ENCODE data around the gene SLC24A2.
"Not testable (repeated sequence)": the region's sequence is repeated elsewhere in the genome, so short reads cannot be mapped to it uniquely, and the experiment has no call there.

Gene SLC24A2

GRCh38 chr9:19788614-19789271, at the start of gene SLC24A2:
SLC24A2 (minus strand) TSS chr9:19789037.
- no peak for DNase-seq (ENCODE audit: extremely low read depth in 1 of 2, low read depth in 1 of 2)

- DNase-seq (ENCODE audit: extremely low read depth in 1 of 2, low read depth in 1 of 2) = not testable (repeated sequence)
Measured at GRCh38 chr9:19833331-19833730, 44.5 kb upstream of the SLC24A2 start.

- DNase-seq (ENCODE audit: extremely low read depth in 1 of 2, low read depth in 1 of 2) = no peak
Measured at GRCh38 chr9:19830796-19831195, 42.0 kb upstream of the SLC24A2 start.

GRCh38 chr9:19828576-19829109, 39.8 kb upstream of the SLC24A2 start:
- no peak for DNase-seq (ENCODE audit: extremely low read depth in 1 of 2, low read depth in 1 of 2)

GRCh38 chr9:19816769-19817168, 27.9 kb upstream of the SLC24A2 start:
- DNase-seq (ENCODE audit: extremely low read depth in 1 of 2, low read depth in 1 of 2) = no peak

- DNase-seq (ENCODE audit: extremely low read depth in 1 of 2, low read depth in 1 of 2) = no peak
Measured at GRCh38 chr9:19812194-19812593, 23.4 kb upstream of the SLC24A2 start.

GRCh38 chr9:19809422-19810269, 20.8 kb upstream of the SLC24A2 start:
- DNase-seq (ENCODE audit: extremely low read depth in 1 of 2, low read depth in 1 of 2) = no peak

GRCh38 chr9:19807182-19807892, 18.5 kb upstream of the SLC24A2 start:
- DNase-seq (ENCODE audit: extremely low read depth in 1 of 2, low read depth in 1 of 2) = no peak

- no peak for DNase-seq (ENCODE audit: extremely low read depth in 1 of 2, low read depth in 1 of 2)
Measured at GRCh38 chr9:19804431-19804830, 15.6 kb upstream of the SLC24A2 start.

- no peak for DNase-seq (ENCODE audit: extremely low read depth in 1 of 2, low read depth in 1 of 2)
Measured at GRCh38 chr9:19800884-19801283, 12.0 kb upstream of the SLC24A2 start.

- DNase-seq (ENCODE audit: extremely low read depth in 1 of 2, low read depth in 1 of 2) = no peak
Measured at GRCh38 chr9:19799784-19800183, 10.9 kb upstream of the SLC24A2 start.

GRCh38 chr9:19788152-19788551, 685 bp downstream of the SLC24A2 start:
- no peak for DNase-seq (ENCODE audit: extremely low read depth in 1 of 2, low read depth in 1 of 2)

- no peak for DNase-seq (ENCODE audit: extremely low read depth in 1 of 2, low read depth in 1 of 2)
Measured at GRCh38 chr9:19787672-19788071, 1.2 kb downstream of the SLC24A2 start.

- no peak for DNase-seq (ENCODE audit: extremely low read depth in 1 of 2, low read depth in 1 of 2)
Measured at GRCh38 chr9:19785230-19785629, 3.6 kb downstream of the SLC24A2 start.

- no peak for DNase-seq (ENCODE audit: extremely low read depth in 1 of 2, low read depth in 1 of 2)
Measured at GRCh38 chr9:19784136-19784535, 4.7 kb downstream of the SLC24A2 start.

- DNase-seq (ENCODE audit: extremely low read depth in 1 of 2, low read depth in 1 of 2) = no peak
Measured at GRCh38 chr9:19783500-19783899, 5.3 kb downstream of the SLC24A2 start.

GRCh38 chr9:19782005-19782404, 6.8 kb downstream of the SLC24A2 start:
- no peak for DNase-seq (ENCODE audit: extremely low read depth in 1 of 2, low read depth in 1 of 2)

GRCh38 chr9:19781240-19781639, 7.6 kb downstream of the SLC24A2 start:
- no peak for DNase-seq (ENCODE audit: extremely low read depth in 1 of 2, low read depth in 1 of 2)

GRCh38 chr9:19771446-19771845, 17.4 kb downstream of the SLC24A2 start:
- no peak for DNase-seq (ENCODE audit: extremely low read depth in 1 of 2, low read depth in 1 of 2)

GRCh38 chr9:19770973-19771372, 17.9 kb downstream of the SLC24A2 start:
- DNase-seq (ENCODE audit: extremely low read depth in 1 of 2, low read depth in 1 of 2) = no peak

GRCh38 chr9:19769213-19769612, 19.6 kb downstream of the SLC24A2 start:
- no peak for DNase-seq (ENCODE audit: extremely low read depth in 1 of 2, low read depth in 1 of 2)
